HepG2 (cell line): Measurements from ENCODE around the gene EMILIN3. TPM values are rescaled to one million over a fixed set of nuclear protein-coding genes. Genes with fewer than 3 reads are reported as not detected.

Experiments used
- AHDC1 ChIP-seq: sonication (generic); formaldehyde crosslinking; IDR thresholded peaks from 2 replicates; pipeline ENCODE4 v1.5.1; 2020; ENCODE audit warnings: mild to moderate bottlenecking, missing genetic modification reagents, borderline replicate concordance
- E2F5 ChIP-seq: sonication (generic); formaldehyde crosslinking; conservative IDR thresholded peaks from 2 replicates; pipeline ENCODE4 v1.4.0; 2020; ENCODE audit warnings: missing genetic modification reagents
- GABPB1 ChIP-seq: IDR thresholded peaks from 2 replicates; pipeline ENCODE4 v1.6.1; 2016; ENCODE audit warnings: mild to moderate bottlenecking, missing genetic modification reagents, moderate library complexity, missing compliant biosample characterization
- HNRNPLL ChIP-seq: fragments of 200-400 bp; formaldehyde crosslinking; IDR thresholded peaks from 2 replicates; pipeline ENCODE4 v1.6.1; 2017; ENCODE audit warnings: mild to moderate bottlenecking, low read depth, low read length; ENCODE audit not compliant: poor library complexity, severe bottlenecking
- MLLT10 ChIP-seq: sonication (generic); formaldehyde crosslinking; IDR thresholded peaks from 2 replicates; pipeline ENCODE4 v1.4.0; 2020; ENCODE audit warnings: missing genetic modification reagents
- MNT ChIP-seq: fragments of 450-650 bp; IDR thresholded peaks from 2 replicates; pipeline ENCODE4 v1.6.1; 2016
- NR2F1 ChIP-seq, 2 experiments: fragments of 450-650 bp in 1 of 2; formaldehyde crosslinking in 1 of 2; IDR thresholded peaks; 2 replicates each; pipeline versions ENCODE4 v1.5.0 to v1.6.1; 2016 to 2020; ENCODE audit warnings: mild to moderate bottlenecking in 1 of 2, missing compliant biosample characterization in 1 of 2, missing genetic modification reagents in 1 of 2, moderate library complexity in 1 of 2
- SMYD3 ChIP-seq: sonication (generic); formaldehyde crosslinking; IDR thresholded peaks from 2 replicates; pipeline ENCODE4 v1.8.1; 2023; ENCODE audit warnings: mild to moderate bottlenecking, missing genetic modification reagents
- SNAPC4 ChIP-seq: sonication (generic); formaldehyde crosslinking; IDR thresholded peaks from 2 replicates; pipeline ENCODE4 v1.4.0; 2020; ENCODE audit warnings: mild to moderate bottlenecking, missing genetic modification reagents
- SRF ChIP-seq: IDR thresholded peaks from 2 replicates; pipeline ENCODE4 v1.6.1; 2011; ENCODE audit warnings: mild to moderate bottlenecking, low read depth, low read length, moderate library complexity
- ZFP36L2 ChIP-seq: sonication (generic); formaldehyde crosslinking; IDR thresholded peaks from 2 replicates; pipeline ENCODE4 v1.4.0; 2020; ENCODE audit warnings: missing genetic modification reagents
- ZMYM2 ChIP-seq: sonication (generic); formaldehyde crosslinking; IDR thresholded peaks from 2 replicates; pipeline ENCODE4 v1.8.0; 2022; ENCODE audit warnings: mild to moderate bottlenecking, missing genetic modification reagents
- ZNF362 ChIP-seq: sonication (generic); formaldehyde crosslinking; IDR thresholded peaks from 2 replicates; pipeline ENCODE4 v1.4.0; 2020; ENCODE audit warnings: missing genetic modification reagents, mild to moderate bottlenecking, borderline replicate concordance
- polyA plus RNA-seq, 8 experiments: library from polyadenylated mRNA; depleted of rRNA in 3 of 8; stranded (reverse) in 7 of 8; unstranded in 1 of 8; fragments of >200 nt; fragmentation: Illumina TruSeq in 4 of 8; extraction: Trizol in 4 of 8; gene quantifications; 2 replicates each; pipeline versions ENCODE4 v1.2.1 to v1.2.3, GENCODE V29; 2011 to 2016; ENCODE audit warnings: low read depth in 4 of 8, missing spikeins in 1 of 8, mixed read lengths in 1 of 8; ENCODE audit not compliant: insufficient read depth in 1 of 8
- total RNA-seq, 5 experiments: library from RNA; depleted of rRNA; stranded (reverse); fragments of >200 nt; fragmentation: Illumina TruSeq; extraction: Trizol; gene quantifications; 2 replicates each; pipeline ENCODE4 v1.2.3, GENCODE V29; 2016; ENCODE audit warnings: low read depth in 1 of 5

EMILIN3 gene
- total and polyA plus RNA-seq, 2 of the 13 experiments (the other 11 are each of a cell fraction or from before 2014, with no cell fraction given): 0.25 to 0.29 TPM

GRCh38 chr20:41317546-41318270 lies 48.9 kb downstream of the EMILIN3 start, which contains the start of gene ZHX3 (continued):
- no peak for TF ChIP-seq AHDC1
- peak; percentile 59; the same call in 1 of the 2 replicates for TF ChIP-seq E2F5 (CRISPR knock-in tag)
- TF ChIP-seq GABPB1: peak; percentile 26; the same call in 1 of the 2 replicates
- TF ChIP-seq MNT: 0 out of 2 replicates have a peak, but pooled peaks have one; percentile 3
- no peak for TF ChIP-seq MLLT10 (CRISPR knock-in tag)
- TF ChIP-seq SMYD3 (CRISPR knock-in tag): no peak
- TF ChIP-seq ZMYM2 (CRISPR knock-in tag): no peak
- peak; percentile 4; the same call in 1 of the 2 replicates for TF ChIP-seq SRF
- TF ChIP-seq HNRNPLL: peak; percentile 53
- TF ChIP-seq NR2F1 (CRISPR knock-in tag; IDR thresholded peaks at IDR 0.05): no peak
- TF ChIP-seq ZNF362 (CRISPR knock-in tag): 0 out of 2 replicates have a peak, but pooled peaks have one; percentile 37
- peak; percentile 19; the same call in 1 of the 2 replicates for TF ChIP-seq ZFP36L2 (CRISPR knock-in tag)
- 0 out of 2 replicates have a peak, but pooled peaks have one; percentile 30 for TF ChIP-seq SNAPC4 (CRISPR knock-in tag)
